ENCODE measurements around the gene EPHB1.
"Not testable (repeated sequence)": the region's sequence is repeated elsewhere in the genome, so short reads cannot be mapped to it uniquely, and the experiment has no call there.

Gene EPHB1

GRCh38 chr3:134938029-134938525 lies 143.0 kb downstream of the EPHB1 start:
- no peak for DNase-seq (ENCODE audit: low read depth in 1 of 2, low spot score in 1 of 2)

- no peak for DNase-seq (ENCODE audit: low read depth in 1 of 2, low spot score in 1 of 2)
Observed at GRCh38 chr3:134939978-134940377, 144.9 kb downstream of the EPHB1 start.

- DNase-seq (ENCODE audit: low read depth in 1 of 2, low spot score in 1 of 2) = no peak
Observed at GRCh38 chr3:134941820-134942219, 146.8 kb downstream of the EPHB1 start.

- no peak for DNase-seq (ENCODE audit: low read depth in 1 of 2, low spot score in 1 of 2)
Observed at GRCh38 chr3:134944429-134944828, 149.4 kb downstream of the EPHB1 start.

GRCh38 chr3:134949150-134949549 lies 154.1 kb downstream of the EPHB1 start:
- DNase-seq (ENCODE audit: low read depth in 1 of 2, low spot score in 1 of 2) = no peak

- DNase-seq (ENCODE audit: low read depth in 1 of 2, low spot score in 1 of 2) = no peak
Observed at GRCh38 chr3:134952371-134952770, 157.3 kb downstream of the EPHB1 start.

GRCh38 chr3:134955874-134956273 lies 160.8 kb downstream of the EPHB1 start:
- DNase-seq (ENCODE audit: low read depth in 1 of 2, low spot score in 1 of 2) = no peak

GRCh38 chr3:134956395-134956794 lies 161.3 kb downstream of the EPHB1 start:
- no peak for DNase-seq (ENCODE audit: low read depth in 1 of 2, low spot score in 1 of 2)

- no peak for DNase-seq (ENCODE audit: low read depth in 1 of 2, low spot score in 1 of 2)
Observed at GRCh38 chr3:134956844-134957243, 161.8 kb downstream of the EPHB1 start.

GRCh38 chr3:134959516-134959915 lies 164.5 kb downstream of the EPHB1 start:
- DNase-seq (ENCODE audit: low read depth in 1 of 2, low spot score in 1 of 2) = no peak

GRCh38 chr3:134964226-134964625 lies 169.2 kb downstream of the EPHB1 start:
- DNase-seq (ENCODE audit: low read depth in 1 of 2, low spot score in 1 of 2) = no peak

GRCh38 chr3:134965865-134966481 lies 170.9 kb downstream of the EPHB1 start:
- no peak for DNase-seq (ENCODE audit: low read depth in 1 of 2, low spot score in 1 of 2)

GRCh38 chr3:134970895-134971294 lies 175.8 kb downstream of the EPHB1 start:
- no peak for DNase-seq (ENCODE audit: low read depth in 1 of 2, low spot score in 1 of 2)

- no peak for DNase-seq (ENCODE audit: low read depth in 1 of 2, low spot score in 1 of 2)
Observed at GRCh38 chr3:134971306-134971705, 176.2 kb downstream of the EPHB1 start.

- DNase-seq (ENCODE audit: low read depth in 1 of 2, low spot score in 1 of 2) = not testable (repeated sequence)
Observed at GRCh38 chr3:134971907-134972306, 176.8 kb downstream of the EPHB1 start.

- DNase-seq (ENCODE audit: low read depth in 1 of 2, low spot score in 1 of 2) = no peak
Observed at GRCh38 chr3:134972836-134973455, 177.9 kb downstream of the EPHB1 start.

GRCh38 chr3:134974624-134975023 lies 179.6 kb downstream of the EPHB1 start:
- no peak for DNase-seq (ENCODE audit: low read depth in 1 of 2, low spot score in 1 of 2)

- no peak for DNase-seq (ENCODE audit: low read depth in 1 of 2, low spot score in 1 of 2)
Observed at GRCh38 chr3:134976948-134977347, 181.9 kb downstream of the EPHB1 start.

GRCh38 chr3:134978658-134979057 lies 183.6 kb downstream of the EPHB1 start:
- DNase-seq (ENCODE audit: low read depth in 1 of 2, low spot score in 1 of 2) = no peak

- no peak for DNase-seq (ENCODE audit: low read depth in 1 of 2, low spot score in 1 of 2)
Observed at GRCh38 chr3:134985864-134986715, 191.0 kb downstream of the EPHB1 start.

- no peak for DNase-seq (ENCODE audit: low read depth in 1 of 2, low spot score in 1 of 2)
Observed at GRCh38 chr3:134988666-134989065, 193.6 kb downstream of the EPHB1 start.

- no peak for DNase-seq (ENCODE audit: low read depth in 1 of 2, low spot score in 1 of 2)
Observed at GRCh38 chr3:134991003-134991402, 195.9 kb downstream of the EPHB1 start.
